Sigmoid colon (tissue), 7 donors: Measurements from ENCODE around the gene ALDH3A1. TPM values are rescaled to one million over a fixed set of nuclear protein-coding genes. Genes with fewer than 3 reads are reported as not detected.

Source experiments
- DNase-seq: peaks from one replicate; pipeline ENCODE4 v3.0.0-alpha.2; 2019
- H3K27ac ChIP-seq, 4 donors: fragments of 200-600 bp; sonication (generic); one replicate each; pipeline ENCODE4 v1.5.1; 2016 to 2019; ENCODE audit warnings: mild to moderate bottlenecking in 1 of 4
- H3K27me3 ChIP-seq, 3 donors: fragments of 200-600 bp; sonication (generic); one replicate each; pipeline ENCODE4 v1.5.1; 2019; ENCODE audit warnings: mild to moderate bottlenecking in 1 of 3
- H3K36me3 ChIP-seq, 4 donors: fragments of 200-600 bp; sonication (generic); one replicate each; pipeline ENCODE4 v1.5.1; 2016 to 2019
- H3K4me1 ChIP-seq, 4 donors: fragments of 200-600 bp; sonication (generic); one replicate each; pipeline ENCODE4 v1.5.1; 2017 to 2019
- H3K4me3 ChIP-seq, 4 donors: fragments of 200-600 bp; sonication (generic); one replicate each; pipeline ENCODE4 v1.5.1; 2017 to 2019; ENCODE audit warnings: mild to moderate bottlenecking in 2 of 4, moderate library complexity in 1 of 4
- H3K9me3 ChIP-seq, 4 donors: fragments of 200-600 bp in 3 of 4; sonication (generic) in 3 of 4; one replicate each; pipeline versions ENCODE4 v1.5.1 to v1.6.1; 2013 to 2019
- CTCF ChIP-seq, 4 experiments: fragments of 450-650 bp in 3 of 4; fragments of 200-600 bp in 1 of 4; IDR thresholded peaks; one replicate each; pipeline ENCODE4 v1.5.1; 2016 to 2019; ENCODE audit warnings: antibody characterized with exemption in 4 of 4, mild to moderate bottlenecking in 3 of 4, moderate library complexity in 2 of 4
- EP300 ChIP-seq, 4 donors: sonication (generic); formaldehyde crosslinking; IDR thresholded peaks; one replicate each; pipeline ENCODE4 v1.6.1; 2017; ENCODE audit warnings: antibody characterized with exemption in 4 of 4
- POLR2A ChIP-seq, 2 donors: fragments of 450-650 bp; IDR thresholded peaks; one replicate each; pipeline ENCODE4 v1.6.1; 2016; ENCODE audit warnings: antibody characterized with exemption in 2 of 2, mild to moderate bottlenecking in 2 of 2, moderate library complexity in 2 of 2
- POLR2AphosphoS5 ChIP-seq, 4 donors: sonication (generic); formaldehyde crosslinking; IDR thresholded peaks; one replicate each; pipeline ENCODE4 v1.6.1; 2017; ENCODE audit warnings: antibody characterized with exemption in 4 of 4
- WGBS, 2 donors: extraction: QIAGEN DNeasy Blood & Tissue Kit; methylation state at CpG; one replicate each; pipeline ENCODE4 v1.1.7; 2013; 5-methylcytosine and 5-hydroxymethylcytosine counted together
- intact Hi-C: fragments of 100-400 bp; cut with DNase I; formaldehyde crosslinking; loops from one replicate; pipeline ENCODE4 v1.15.1; 2023
- polyA plus RNA-seq, 3 donors: library from polyadenylated mRNA; stranded (reverse); fragments of 200-250 nt; gene quantifications; one replicate each; pipeline ENCODE4 v1.2.3, GENCODE V29; 2013
- total RNA-seq, 4 donors: library from RNA; depleted of rRNA; stranded (reverse); fragments of >200 nt; gene quantifications; one replicate each; pipeline ENCODE4 v1.1.0, GENCODE V29; 2016
- donor health status: healthy with polysubstance abuse.
- donor health status: Bipolar disorder and iron deficiency.
- donor health status: healthy.

The ALDH3A1 gene
- total and polyA plus RNA-seq, 7 donors = 0.16 to 6.0 (median 1.1) TPM

- no peaks in the 10 kb centered on the region for H3K36me3 ChIP-seq
- no peaks in the 10 kb centered on the region for H3K4me1 ChIP-seq
- intact Hi-C loops = no loop called here
- 94 to 95% methylated on average over 9 of the region's 9 CpGs for WGBS, 2 donors
- DNase-seq = no peak
- no peak overlapping the region for H3K27ac ChIP-seq
- TF ChIP-seq POLR2AphosphoS5 (IDR thresholded peaks at IDR 0.05) (no peak), EP300 (IDR thresholded peaks at IDR 0.05) (no peak), CTCF (IDR thresholded peaks at IDR 0.05) (no peak), POLR2A (IDR thresholded peaks at IDR 0.05) (no peak)
- no peak overlapping the region for H3K4me3 ChIP-seq
- no peaks in the 10 kb centered on the region for H3K9me3 ChIP-seq
- H3K27me3 ChIP-seq = no peaks in the 10 kb centered on the region
Measured at GRCh38 chr17:19738757-19739156, 9.3 kb downstream of the ALDH3A1 start.

GRCh38 chr17:19738073-19738449 is 10.0 kb downstream of the ALDH3A1 start:
- TF ChIP-seq EP300 (IDR thresholded peaks at IDR 0.05) (no peak), POLR2A (IDR thresholded peaks at IDR 0.05) (no peak), CTCF (IDR thresholded peaks at IDR 0.05) (no peak), POLR2AphosphoS5 (IDR thresholded peaks at IDR 0.05) (no peak)

GRCh38 chr17:19737305-19738072 is 10.6 kb downstream of the ALDH3A1 start:
- DNase-seq = no peak
- no peak overlapping the region for H3K4me3 ChIP-seq
- intact Hi-C loops = no loop called here
- no peaks in the 10 kb centered on the region for H3K27me3 ChIP-seq
- H3K9me3 ChIP-seq = no peaks in the 10 kb centered on the region
- WGBS, 2 donors = 86 to 88% methylated on average over 15 of the region's 15 CpGs
- no peak overlapping the region for H3K27ac ChIP-seq
- TF ChIP-seq EP300 (IDR thresholded peaks at IDR 0.05) (no peak), POLR2A (IDR thresholded peaks at IDR 0.05) (no peak)
- H3K36me3 ChIP-seq = no peaks in the 10 kb centered on the region
- H3K4me1 ChIP-seq = no peaks in the 10 kb centered on the region

More at GRCh38 chr17:19738073-19738449, 10.0 kb downstream of the ALDH3A1 start:
- no peaks in the 10 kb centered on the region for H3K4me1 ChIP-seq
- no peak overlapping the region for H3K4me3 ChIP-seq
- H3K36me3 ChIP-seq = no peaks in the 10 kb centered on the region
- H3K27ac ChIP-seq = no peak overlapping the region
- no peak for DNase-seq
- no peaks in the 10 kb centered on the region for H3K27me3 ChIP-seq
- H3K9me3 ChIP-seq = no peaks in the 10 kb centered on the region
- WGBS, 2 donors = 93 to 96% methylated on average over 14 of the region's 14 CpGs
- intact Hi-C loops = no loop called here

- 71 to 80% methylated on average over 11 of the region's 11 CpGs for WGBS, 2 donors
- Histone ChIP-seq H3K27me3 (no peaks in the 10 kb centered on the region), H3K4me3 (no peak overlapping the region), H3K36me3 (no peaks in the 10 kb centered on the region), H3K9me3 (no peaks in the 10 kb centered on the region), H3K4me1 (no peaks in the 10 kb centered on the region), H3K27ac (no peak overlapping the region)
- intact Hi-C loops = no loop called here
- DNase-seq = no peak
- TF ChIP-seq POLR2A (IDR thresholded peaks at IDR 0.05) (no peak), CTCF (IDR thresholded peaks at IDR 0.05) (no peak), POLR2AphosphoS5 (IDR thresholded peaks at IDR 0.05) (no peak), EP300 (IDR thresholded peaks at IDR 0.05) (no peak)
Measured at GRCh38 chr17:19736071-19736470, 12.0 kb downstream of the ALDH3A1 start.

- 19 to 62% methylated on average over 11 of the region's 11 CpGs for WGBS, 2 donors
- H3K36me3 ChIP-seq = no peaks in the 10 kb centered on the region
- no peak overlapping the region for H3K27ac ChIP-seq
- peaks cover 0 to 2% (median 0%) of the 10 kb centered on the region in 4 donors for H3K4me1 ChIP-seq
- no peaks in the 10 kb centered on the region for H3K27me3 ChIP-seq
- no peak overlapping the region for H3K4me3 ChIP-seq
- intact Hi-C loops = no loop called here
- no peak for DNase-seq
- no peak for TF ChIP-seq CTCF (IDR thresholded peaks at IDR 0.05)
- no peak for TF ChIP-seq POLR2A (IDR thresholded peaks at IDR 0.05)
- no peak for TF ChIP-seq POLR2AphosphoS5 (IDR thresholded peaks at IDR 0.05)
- no peak for TF ChIP-seq EP300 (IDR thresholded peaks at IDR 0.05)
- H3K9me3 ChIP-seq = no peaks in the 10 kb centered on the region
Measured at GRCh38 chr17:19733953-19734526, 14.1 kb downstream of the ALDH3A1 start.
